MM.1S (cell line): Measurements from ENCODE around the gene SSU72.
"Not testable (repeated sequence)": the region's sequence is repeated elsewhere in the genome, so short reads cannot be mapped to it uniquely, and the experiment has no call there.

Experiments used
- DNase-seq: peaks from one replicate; pipeline ENCODE4 v3.0.0-alpha.2; 2015
- H2AFZ ChIP-seq: fragments of 300-600 bp; sonication (generic); 2 replicates; pipeline ENCODE4 v1.6.0; 2016; ENCODE audit warnings: antibody characterized with exemption, low read length
- H3F3A ChIP-seq: fragments of 300-600 bp; sonication (generic); 2 replicates; pipeline ENCODE4 v1.6.1; 2016; ENCODE audit warnings: mild to moderate bottlenecking, antibody characterized with exemption, low read length, moderate library complexity, mixed read lengths; ENCODE audit not compliant: insufficient read depth
- H3K27ac ChIP-seq: fragments of 300-600 bp; sonication (generic); 2 replicates; pipeline ENCODE4 v1.5.1; 2016; ENCODE audit warnings: mild to moderate bottlenecking, low read length
- H3K27me3 ChIP-seq: fragments of 300-600 bp; sonication (generic); replicated peaks from 2 replicates; pipeline ENCODE4 v1.6.0; 2016; ENCODE audit warnings: low read length; ENCODE audit not compliant: insufficient read depth
- H3K36me3 ChIP-seq: fragments of 300-600 bp; sonication (generic); replicated peaks from 2 replicates; pipeline ENCODE4 v1.6.1; 2016; ENCODE audit warnings: mild to moderate bottlenecking, low read length, mixed read lengths; ENCODE audit not compliant: insufficient read depth
- H3K4me1 ChIP-seq: fragments of 300-600 bp; sonication (generic); 2 replicates; pipeline ENCODE4 v1.6.1; 2016; ENCODE audit warnings: low read length, mixed read lengths
- H3K4me2 ChIP-seq: fragments of 300-600 bp; sonication (generic); 2 replicates; pipeline ENCODE4 v1.6.0; 2016; ENCODE audit warnings: low read depth, low read length
- H3K4me3 ChIP-seq: fragments of 300-600 bp; sonication (generic); 2 replicates; pipeline ENCODE4 v1.5.1; 2016; ENCODE audit warnings: low read length, mixed read lengths
- H3K79me2 ChIP-seq: fragments of 300-600 bp; sonication (generic); 2 replicates; pipeline ENCODE4 v1.6.1; 2016; ENCODE audit warnings: mixed run types, low read length, mixed read lengths
- H3K9ac ChIP-seq: fragments of 300-600 bp; sonication (generic); 2 replicates; pipeline ENCODE4 v1.6.1; 2016; ENCODE audit warnings: low read length, mixed read lengths
- H3K9me2 ChIP-seq: fragments of 300-600 bp; sonication (generic); replicated peaks from 2 replicates; pipeline ENCODE4 v1.6.1; 2016; ENCODE audit warnings: mild to moderate bottlenecking, low read length, mixed read lengths; ENCODE audit not compliant: insufficient read depth
- H3K9me3 ChIP-seq: fragments of 300-600 bp; sonication (generic); replicated peaks from 2 replicates; pipeline ENCODE4 v1.6.1; 2016; ENCODE audit warnings: mild to moderate bottlenecking, low read length, mixed read lengths; ENCODE audit not compliant: insufficient read depth
- H4K20me1 ChIP-seq: fragments of 300-600 bp; sonication (generic); 2 replicates; pipeline ENCODE4 v1.6.1; 2016; ENCODE audit warnings: mild to moderate bottlenecking, low read length, moderate library complexity, mixed read lengths; ENCODE audit not compliant: insufficient read depth
- CTCF ChIP-seq: fragments of 300-600 bp; sonication (generic); IDR thresholded peaks from 2 replicates; pipeline ENCODE4 v1.5.1; 2016; ENCODE audit warnings: antibody characterized with exemption, low read length, mixed read lengths
- EZH2 ChIP-seq: fragments of 300-600 bp; sonication (generic); optimal IDR thresholded peaks from 2 replicates; pipeline ENCODE3; 2017; ENCODE audit warnings: low read depth, mild to moderate bottlenecking, antibody characterized with exemption, low read length, mixed read lengths
- EZH2phosphoT487 ChIP-seq: fragments of 300-600 bp; sonication (generic); IDR thresholded peaks from 2 replicates; pipeline ENCODE4 v1.6.1; 2018; ENCODE audit warnings: antibody characterized with exemption, low read length

SSU72 gene

GRCh38 chr1:1522536-1522935 lies 52.1 kb downstream of the SSU72 start:
- not testable (repeated sequence) for H3K9me2 ChIP-seq, H3F3A ChIP-seq, H3K9ac ChIP-seq, H2AFZ ChIP-seq, H3K4me2 ChIP-seq, H3K79me2 ChIP-seq, H4K20me1 ChIP-seq, H3K4me3 ChIP-seq, H3K4me1 ChIP-seq, H3K9me3 ChIP-seq, H3K27me3 ChIP-seq, DNase-seq, H3K36me3 ChIP-seq, H3K27ac ChIP-seq

- Histone ChIP-seq H3K9me2 (no peaks in the 10 kb centered on the region), H3K36me3 (no peaks in the 10 kb centered on the region), H3K4me3 (no peak overlapping the region), H2AFZ (no peak overlapping the region), H3K4me1 (no peaks in the 10 kb centered on the region), H3K9ac (no peak overlapping the region), H3K27ac (no peak overlapping the region), H3K27me3 (no peaks in the 10 kb centered on the region), H3K79me2 (0 out of 2 replicates have a peak, but pooled peaks cover 3% of the 10 kb centered on the region), H4K20me1 (no peaks in the 10 kb centered on the region), H3K4me2 (no peak overlapping the region), H3K9me3 (no peaks in the 10 kb centered on the region), H3F3A (no peaks in the 10 kb centered on the region)
- no peak for TF ChIP-seq CTCF
- no peak for TF ChIP-seq EZH2phosphoT487
- TF ChIP-seq EZH2 = no peak
- no peak for DNase-seq
These were observed 53.3 kb downstream of the SSU72 start for GRCh38 chr1:1521331-1521730.

GRCh38 chr1:1519805-1520505 lies 54.7 kb downstream of the SSU72 start:
- not testable (repeated sequence) for H3K4me2 ChIP-seq, H3K4me1 ChIP-seq, H3K27ac ChIP-seq, H3K27me3 ChIP-seq, H3K9me3 ChIP-seq, H3K4me3 ChIP-seq, H2AFZ ChIP-seq, H3F3A ChIP-seq, H3K36me3 ChIP-seq, DNase-seq, H3K9me2 ChIP-seq, H4K20me1 ChIP-seq, H3K9ac ChIP-seq
- peaks cover 14% of the 10 kb centered on the region for H3K79me2 ChIP-seq

GRCh38 chr1:1518621-1519007 lies 56.0 kb downstream of the SSU72 start:
- H3K4me1 ChIP-seq, H3K27me3 ChIP-seq, DNase-seq, H3K4me3 ChIP-seq, H4K20me1 ChIP-seq, H2AFZ ChIP-seq, H3K36me3 ChIP-seq, H3K9me3 ChIP-seq, H3K4me2 ChIP-seq, H3F3A ChIP-seq, H3K27ac ChIP-seq, H3K9me2 ChIP-seq, H3K9ac ChIP-seq: not testable (repeated sequence)
- peaks cover 24% of the 10 kb centered on the region for H3K79me2 ChIP-seq

- no peak for DNase-seq
- no peaks in the 10 kb centered on the region for H3K9me2 ChIP-seq
- no peaks in the 10 kb centered on the region for H3F3A ChIP-seq
- H3K36me3 ChIP-seq = no peaks in the 10 kb centered on the region
- H4K20me1 ChIP-seq = no peaks in the 10 kb centered on the region
- H2AFZ ChIP-seq = no peak overlapping the region
- no peaks in the 10 kb centered on the region for H3K9me3 ChIP-seq
- H3K79me2 ChIP-seq = peaks cover 28% of the 10 kb centered on the region
- H3K27ac ChIP-seq = no peak overlapping the region
- H3K4me1 ChIP-seq = no peaks in the 10 kb centered on the region
- no peak overlapping the region for H3K4me2 ChIP-seq
- H3K27me3 ChIP-seq = no peaks in the 10 kb centered on the region
- H3K9ac ChIP-seq = no peak overlapping the region
- TF ChIP-seq EZH2 (no peak), EZH2phosphoT487 (no peak), CTCF (no peak)
- no peak overlapping the region for H3K4me3 ChIP-seq
These were observed 56.6 kb downstream of the SSU72 start for GRCh38 chr1:1517973-1518620.

- not testable (repeated sequence) for H3K9me3 ChIP-seq, H3K4me2 ChIP-seq, H3K27me3 ChIP-seq, H3K36me3 ChIP-seq, DNase-seq, H3K27ac ChIP-seq, H3F3A ChIP-seq, H2AFZ ChIP-seq, H4K20me1 ChIP-seq, H3K4me1 ChIP-seq, H3K4me3 ChIP-seq, H3K9me2 ChIP-seq, H3K9ac ChIP-seq
- peaks cover 31% of the 10 kb centered on the region for H3K79me2 ChIP-seq
These were observed 57.7 kb downstream of the SSU72 start for GRCh38 chr1:1516923-1517322.
